ENCODE results near the gene PRR14L.

DNA sequence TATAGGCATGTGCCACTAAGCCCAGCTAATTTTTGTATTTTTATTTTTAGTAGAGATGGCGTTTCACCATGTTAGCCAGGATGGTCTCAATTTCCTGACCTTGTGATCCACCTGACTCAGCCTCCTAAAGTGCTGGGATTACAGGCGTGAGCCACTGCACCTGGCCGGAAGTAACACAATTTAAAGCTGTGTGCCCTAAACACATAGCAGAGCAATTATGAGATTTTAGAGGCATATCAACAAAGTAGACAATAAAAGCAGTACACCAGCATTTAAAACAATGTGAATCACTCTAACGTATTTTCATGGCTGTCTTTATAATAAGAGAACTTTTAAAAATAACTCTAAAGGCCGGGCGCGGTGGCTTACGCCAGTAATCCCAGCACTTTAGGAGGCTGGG is 42.4 kb downstream of the PRR14L start:
- TF ChIP-seq, protein P1, sequence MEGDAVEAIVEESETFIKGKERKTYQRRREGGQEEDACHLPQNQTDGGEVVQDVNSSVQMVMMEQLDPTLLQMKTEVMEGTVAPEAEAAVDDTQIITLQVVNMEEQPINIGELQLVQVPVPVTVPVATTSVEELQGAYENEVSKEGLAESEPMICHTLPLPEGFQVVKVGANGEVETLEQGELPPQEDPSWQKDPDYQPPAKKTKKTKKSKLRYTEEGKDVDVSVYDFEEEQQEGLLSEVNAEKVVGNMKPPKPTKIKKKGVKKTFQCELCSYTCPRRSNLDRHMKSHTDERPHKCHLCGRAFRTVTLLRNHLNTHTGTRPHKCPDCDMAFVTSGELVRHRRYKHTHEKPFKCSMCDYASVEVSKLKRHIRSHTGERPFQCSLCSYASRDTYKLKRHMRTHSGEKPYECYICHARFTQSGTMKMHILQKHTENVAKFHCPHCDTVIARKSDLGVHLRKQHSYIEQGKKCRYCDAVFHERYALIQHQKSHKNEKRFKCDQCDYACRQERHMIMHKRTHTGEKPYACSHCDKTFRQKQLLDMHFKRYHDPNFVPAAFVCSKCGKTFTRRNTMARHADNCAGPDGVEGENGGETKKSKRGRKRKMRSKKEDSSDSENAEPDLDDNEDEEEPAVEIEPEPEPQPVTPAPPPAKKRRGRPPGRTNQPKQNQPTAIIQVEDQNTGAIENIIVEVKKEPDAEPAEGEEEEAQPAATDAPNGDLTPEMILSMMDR (IDR thresholded peaks at IDR 0.05), result no peak
- no peak for TF ChIP-seq ZFX (IDR thresholded peaks at IDR 0.05; ENCODE audit: borderline replicate concordance)

All from 22Rv1 (cell line).